GM18870 (cell line): ENCODE data around the gene ZMYM2.
"Not testable (repeated sequence)": the region's sequence is repeated elsewhere in the genome, so short reads cannot be mapped to it uniquely, and the experiment has no call there.

Source experiments
- ATAC-seq: cut with Tn5 transposase; IDR thresholded peaks from one replicate; pipeline ENCODE4 v1.9.1; 2021; ENCODE audit warnings: moderate library complexity; ENCODE audit not compliant: unreplicated experiment

ZMYM2 gene

DNA sequence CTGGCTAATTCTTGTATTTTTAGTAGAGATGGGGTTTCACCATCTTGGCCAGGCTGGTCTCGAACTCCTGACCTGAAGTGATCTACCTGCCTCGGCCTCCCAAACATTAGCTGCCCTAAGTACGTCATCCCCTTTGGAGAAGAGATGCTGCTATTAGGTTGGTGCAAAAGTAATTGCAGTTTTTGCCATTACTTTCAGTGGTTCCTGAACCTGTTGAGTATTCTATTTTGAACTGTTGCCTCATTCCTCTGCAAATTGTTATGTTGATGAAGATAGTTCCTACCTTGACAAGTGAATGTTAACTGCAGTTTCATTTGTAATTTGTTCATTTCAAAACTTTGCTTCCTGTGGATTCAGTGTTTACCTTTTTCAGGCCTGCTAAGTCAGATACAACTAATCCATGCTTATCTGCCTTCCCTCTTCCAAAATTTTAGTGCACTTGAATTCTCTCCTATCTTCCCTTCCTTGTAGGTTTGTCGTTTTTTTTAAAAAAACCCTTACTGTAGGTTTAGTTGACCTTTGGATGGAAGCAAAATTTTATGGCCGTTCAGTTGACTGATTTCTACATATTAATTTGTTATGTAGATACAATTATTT lies 24.0 kb downstream of the ZMYM2 start:
- ATAC-seq = no peak

DNA sequence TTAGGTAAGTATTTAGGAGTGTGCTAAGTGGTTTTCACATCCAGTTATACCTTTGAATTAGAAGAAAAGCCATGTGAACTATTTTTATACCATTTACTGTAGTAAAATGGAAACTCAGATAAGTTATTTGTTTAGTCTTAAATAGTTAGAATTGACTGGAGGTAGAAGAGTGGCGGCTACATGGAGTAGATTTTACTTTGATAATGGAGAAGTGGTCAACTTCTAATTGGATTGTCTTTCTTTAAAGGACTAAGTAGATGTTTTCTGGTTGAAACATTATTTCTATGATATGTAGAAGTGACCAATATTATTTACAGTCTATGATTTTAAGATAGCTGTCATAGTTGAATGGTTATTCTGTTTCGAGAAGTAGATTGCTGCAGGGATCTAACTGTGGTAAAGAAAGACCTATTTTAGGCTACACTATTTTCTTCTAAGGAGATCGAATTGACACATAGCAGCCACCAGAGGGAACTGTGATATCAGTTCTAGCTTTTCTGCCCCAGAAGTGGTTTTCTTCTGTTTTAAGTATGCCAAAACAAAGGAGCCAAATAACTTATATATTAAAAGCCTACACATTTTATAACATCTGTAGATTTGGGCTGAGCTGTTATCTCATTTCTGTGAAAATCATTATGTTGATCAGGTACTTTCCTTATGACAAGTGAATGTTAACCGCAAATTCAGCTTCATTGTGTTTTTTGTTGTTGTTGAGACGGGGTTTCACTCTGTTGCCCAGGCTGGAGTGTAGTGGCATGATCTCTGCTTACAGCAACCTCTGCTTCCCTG lies 26.1 kb downstream of the ZMYM2 start:
- ATAC-seq = no peak

DNA sequence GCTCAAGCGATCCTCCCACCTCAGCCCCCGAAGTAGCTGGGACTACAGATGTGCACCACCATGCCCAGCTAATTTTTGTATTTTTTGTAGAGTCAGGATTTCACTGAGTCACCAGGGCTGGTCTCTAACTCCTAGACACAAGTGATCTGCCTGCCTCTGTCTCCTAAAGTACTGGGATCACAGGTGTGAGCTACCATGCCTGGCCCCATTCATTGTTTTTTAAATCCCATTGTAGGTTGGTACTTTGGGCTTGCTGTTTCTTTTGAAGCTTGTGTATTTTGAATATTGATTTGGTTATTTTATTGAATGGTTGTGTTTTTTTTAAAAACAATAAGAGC lies 26.7 kb downstream of the ZMYM2 start:
- no peak for ATAC-seq

DNA sequence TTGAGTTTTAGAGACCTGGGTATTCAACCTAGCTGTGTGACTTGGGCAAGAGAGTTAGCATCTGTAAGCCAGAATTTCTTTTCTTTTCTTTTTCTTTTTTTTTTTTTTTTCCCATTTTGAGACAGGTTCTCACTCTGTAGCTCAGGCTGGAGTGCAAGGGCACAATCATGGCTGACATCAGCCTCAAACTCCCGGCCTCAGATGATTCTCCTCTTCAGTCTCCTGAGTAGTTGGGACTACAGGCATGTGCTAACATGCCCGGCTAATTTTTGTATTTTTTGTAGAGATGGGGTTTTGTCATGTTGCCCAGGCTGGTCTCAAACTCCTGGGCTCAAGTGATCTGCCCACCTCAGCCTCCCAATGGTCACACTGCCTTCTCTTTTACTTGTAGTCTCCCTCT lies 33.0 kb downstream of the ZMYM2 start:
- ATAC-seq = no peak

DNA sequence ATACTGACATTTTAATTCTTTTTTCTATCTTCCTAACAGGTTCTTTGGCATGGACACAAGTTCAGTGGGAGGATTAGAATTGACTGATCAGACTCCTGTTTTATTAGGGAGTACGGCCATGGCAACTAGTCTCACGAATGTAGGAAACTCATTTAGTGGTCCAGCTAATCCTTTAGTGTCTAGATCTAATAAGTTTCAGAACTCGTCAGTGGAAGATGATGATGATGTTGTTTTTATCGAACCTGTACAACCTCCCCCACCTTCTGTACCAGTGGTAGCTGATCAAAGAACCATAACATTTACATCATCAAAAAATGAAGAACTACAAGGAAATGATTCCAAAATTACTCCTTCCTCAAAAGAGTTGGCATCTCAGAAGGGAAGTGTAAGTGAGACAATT lies 34.5 kb downstream of the ZMYM2 start:
- ATAC-seq = no peak

DNA sequence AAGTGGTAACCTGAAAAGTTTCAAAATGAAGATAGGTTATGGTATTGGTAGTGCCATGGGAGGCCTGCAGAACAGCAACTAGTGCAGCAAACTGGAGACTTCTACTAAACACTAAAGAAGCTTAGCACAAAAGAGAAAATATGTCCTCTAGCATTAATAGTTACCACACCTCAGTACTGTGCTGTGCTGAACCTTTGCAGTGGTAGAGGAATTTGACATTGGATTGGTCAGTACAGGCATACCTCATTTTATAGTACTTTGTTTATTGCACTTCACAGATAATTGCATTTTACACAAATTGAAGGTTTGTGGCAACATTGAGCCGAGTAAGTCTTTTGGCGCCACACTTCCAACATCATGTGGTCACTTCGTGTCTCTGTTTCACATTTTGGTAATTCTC lies 40.4 kb downstream of the ZMYM2 start:
- ATAC-seq = no peak

DNA sequence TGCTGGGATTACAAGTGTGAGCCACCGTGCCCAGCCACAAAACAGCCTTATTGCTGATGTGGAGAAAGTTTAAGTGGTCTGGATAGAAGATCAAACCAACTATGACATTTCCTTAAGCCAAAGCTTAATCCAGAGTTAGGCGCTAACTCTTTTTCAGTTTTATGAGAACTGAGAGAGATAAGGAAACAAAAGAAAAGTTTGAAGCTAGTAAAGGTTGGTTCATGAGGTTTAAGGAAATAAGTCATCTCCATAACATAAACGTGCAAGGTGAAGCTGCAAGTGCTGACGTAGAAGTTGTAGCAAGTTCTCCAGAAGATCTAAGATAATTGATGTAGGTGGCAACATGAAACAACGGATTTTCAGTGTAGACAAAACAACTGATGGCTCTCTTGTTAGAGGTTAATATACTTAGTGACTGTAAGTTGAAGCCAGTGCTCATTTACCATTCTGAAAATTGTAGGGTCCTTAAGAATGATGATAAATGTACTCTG lies 41.6 kb downstream of the ZMYM2 start:
- ATAC-seq = no peak

DNA sequence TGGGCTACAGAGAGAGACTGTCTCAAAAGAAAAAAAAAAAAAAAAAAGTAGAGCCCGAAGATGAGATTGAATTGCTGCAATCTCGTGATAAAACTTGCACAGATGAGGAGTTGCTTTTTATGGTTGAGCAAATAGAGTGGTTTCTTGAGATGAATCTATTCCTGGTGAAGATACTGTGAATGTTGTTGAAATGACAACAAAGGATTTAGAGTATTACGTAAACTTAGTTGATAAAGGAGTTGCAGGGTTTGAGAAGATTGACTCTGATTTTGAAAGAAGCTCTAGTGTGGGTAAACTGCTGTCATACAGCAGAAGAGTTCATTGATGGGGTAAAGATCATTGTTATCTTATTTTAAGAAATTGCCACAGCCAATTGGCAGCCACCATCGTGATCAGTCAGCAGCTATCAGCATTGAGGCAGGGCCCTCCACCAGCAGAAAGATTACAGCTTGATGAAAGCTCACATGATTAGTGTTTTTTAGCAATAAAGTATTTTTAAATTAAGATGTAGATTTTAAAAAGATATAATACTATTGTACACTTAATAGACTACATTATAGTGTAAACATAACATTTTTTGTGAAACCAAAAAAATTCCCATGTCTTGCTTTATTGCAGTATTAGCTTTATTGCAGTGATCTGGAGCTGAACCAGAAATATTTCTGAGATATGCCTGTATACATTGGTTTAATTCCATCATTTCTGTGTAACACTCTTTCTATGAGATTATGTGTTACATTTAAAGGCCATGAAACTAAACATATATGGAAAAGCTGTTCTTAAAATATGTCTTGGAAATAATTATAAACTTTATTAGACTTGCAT lies 43.1 kb downstream of the ZMYM2 start:
- ATAC-seq = no peak

DNA sequence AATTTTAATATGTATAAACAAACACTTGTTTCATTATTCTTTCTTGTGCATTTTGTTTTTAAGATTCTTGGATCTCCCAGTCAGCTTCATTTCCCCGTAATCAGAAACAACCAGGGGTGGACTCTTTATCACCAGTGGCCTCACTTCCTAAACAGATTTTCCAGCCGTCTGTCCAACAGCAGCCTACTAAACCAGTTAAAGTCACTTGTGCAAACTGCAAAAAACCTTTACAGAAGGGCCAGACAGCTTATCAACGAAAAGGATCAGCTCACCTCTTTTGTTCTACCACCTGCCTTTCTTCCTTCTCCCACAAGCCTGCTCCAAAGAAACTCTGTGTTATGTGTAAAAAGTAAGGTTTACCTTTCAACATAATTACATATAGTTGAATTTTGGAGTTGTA lies 44.3 kb downstream of the ZMYM2 start:
- ATAC-seq = no peak

DNA sequence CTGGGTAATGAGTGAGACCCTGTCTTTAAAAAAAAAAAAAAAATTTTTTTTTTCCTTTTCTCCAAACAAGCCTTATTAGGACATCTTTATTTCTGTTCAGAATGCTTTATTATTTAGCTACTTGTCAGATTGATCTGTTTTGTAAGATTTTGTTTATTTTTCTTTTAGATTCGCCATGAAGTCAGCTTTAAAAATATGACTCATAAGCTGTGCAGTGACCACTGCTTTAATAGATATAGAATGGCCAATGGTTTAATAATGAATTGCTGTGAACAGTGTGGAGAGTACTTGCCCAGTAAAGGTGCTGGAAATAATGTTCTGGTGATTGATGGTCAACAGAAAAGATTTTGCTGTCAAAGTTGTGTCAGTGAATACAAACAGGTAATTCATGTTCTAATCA lies 47.7 kb downstream of the ZMYM2 start:
- ATAC-seq = no peak

DNA sequence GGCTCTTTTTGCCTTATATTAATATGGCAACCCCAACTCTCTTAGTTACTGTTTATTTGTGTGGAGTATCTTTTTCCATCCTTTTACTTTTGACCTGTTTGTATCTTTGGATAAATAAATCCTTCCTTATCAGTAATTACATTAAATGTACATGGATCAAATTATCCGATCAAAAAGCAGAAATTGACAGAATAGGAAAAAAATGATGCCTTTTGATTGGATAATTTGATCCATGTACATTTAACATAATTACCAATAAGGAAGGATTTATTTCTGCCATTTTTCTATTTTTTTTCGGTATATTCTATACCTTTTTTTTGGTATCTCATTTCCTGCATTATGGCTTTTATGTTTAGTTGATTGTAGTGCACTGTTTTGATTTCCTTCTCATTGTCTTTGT lies 57.2 kb downstream of the ZMYM2 start:
- no peak for ATAC-seq

DNA sequence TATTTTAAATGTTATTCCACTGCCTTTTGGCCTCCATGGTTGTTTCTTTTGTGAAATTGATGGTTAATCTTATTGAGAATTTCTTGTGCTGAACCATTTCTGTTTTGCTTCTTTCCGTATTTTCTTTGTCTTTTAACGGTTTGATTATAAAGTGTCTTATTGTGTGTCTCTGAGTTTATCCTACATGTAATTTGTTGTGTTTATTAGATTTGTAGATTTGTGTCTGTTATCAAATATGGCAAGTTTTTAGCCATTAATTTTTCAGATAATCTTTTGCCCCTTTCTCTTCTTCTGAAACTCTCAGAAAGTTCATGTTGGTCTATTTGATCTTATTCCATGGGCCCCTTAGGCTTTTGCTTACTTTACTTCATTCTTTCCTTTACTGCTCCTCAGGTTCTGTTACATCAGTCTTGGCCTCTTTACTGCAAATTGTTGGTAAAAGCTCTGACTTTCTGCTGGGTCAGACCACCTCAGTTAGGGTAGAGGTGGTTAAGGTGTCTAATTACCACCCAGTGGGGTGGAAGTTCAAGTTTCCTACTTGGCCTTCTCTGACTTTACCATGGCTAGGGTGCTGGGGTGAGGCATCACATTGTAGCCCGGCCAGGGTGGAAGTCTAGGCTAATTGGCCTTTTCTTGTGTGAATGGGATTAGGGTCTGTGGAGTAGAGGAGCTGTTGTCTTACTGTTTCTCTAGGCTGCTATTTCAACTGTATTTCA lies 58.3 kb downstream of the ZMYM2 start:
- ATAC-seq = no peak

DNA sequence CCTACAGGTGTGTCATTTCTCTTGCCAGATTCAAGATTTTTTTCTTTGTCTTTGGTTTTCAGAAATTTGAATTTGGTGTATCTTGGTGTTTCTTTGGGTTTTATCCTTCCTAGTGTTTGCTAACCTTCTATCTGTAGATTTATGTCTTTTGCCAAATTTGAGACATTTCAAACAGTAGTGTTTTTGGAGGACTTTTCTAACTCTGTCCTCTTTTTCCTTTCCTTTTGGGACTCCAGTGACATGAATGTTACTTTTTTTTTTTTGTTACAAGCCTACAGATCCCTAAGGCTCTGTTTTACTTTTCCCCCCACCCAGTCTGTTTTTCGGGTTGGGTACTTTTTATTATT lies 58.8 kb downstream of the ZMYM2 start:
- no peak for ATAC-seq

DNA sequence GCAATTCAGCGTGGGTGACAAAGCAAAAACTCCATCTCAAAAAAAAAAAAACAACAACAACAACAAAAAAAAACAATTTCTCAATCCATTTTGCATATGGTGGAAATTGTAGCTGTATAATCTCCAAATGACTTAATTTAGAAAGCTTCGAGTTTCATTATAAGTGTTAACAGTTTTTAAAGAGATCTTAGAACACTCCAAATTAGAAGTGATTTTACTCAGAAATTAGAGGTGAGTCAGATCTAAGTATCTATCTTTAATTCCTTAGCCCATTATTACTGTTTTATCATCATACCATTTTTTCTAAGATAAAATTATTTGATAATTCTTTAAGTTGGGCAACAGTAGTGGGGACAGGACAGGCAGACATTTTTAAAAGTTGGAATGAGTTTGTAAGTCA lies 60.5 kb downstream of the ZMYM2 start:
- no peak for ATAC-seq

DNA sequence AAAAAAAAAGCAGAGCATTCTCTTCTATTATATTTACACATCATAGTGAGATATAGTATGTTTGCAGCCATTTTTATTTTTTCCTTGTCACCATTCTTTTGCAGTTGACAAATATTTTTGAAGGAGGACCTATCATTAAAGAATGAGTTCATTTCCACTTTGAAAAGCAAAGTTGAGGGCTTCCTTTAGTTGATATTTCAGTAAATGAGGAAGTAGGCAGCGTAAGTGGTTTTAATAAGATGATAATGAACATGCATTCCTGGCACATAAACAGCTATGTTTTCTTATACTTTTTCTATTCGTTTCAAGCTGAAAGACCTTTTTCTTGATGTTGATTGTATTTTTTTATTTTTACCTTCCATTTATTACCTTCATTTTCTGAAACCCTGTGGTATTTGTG lies 66.2 kb downstream of the ZMYM2 start:
- ATAC-seq = no peak

DNA sequence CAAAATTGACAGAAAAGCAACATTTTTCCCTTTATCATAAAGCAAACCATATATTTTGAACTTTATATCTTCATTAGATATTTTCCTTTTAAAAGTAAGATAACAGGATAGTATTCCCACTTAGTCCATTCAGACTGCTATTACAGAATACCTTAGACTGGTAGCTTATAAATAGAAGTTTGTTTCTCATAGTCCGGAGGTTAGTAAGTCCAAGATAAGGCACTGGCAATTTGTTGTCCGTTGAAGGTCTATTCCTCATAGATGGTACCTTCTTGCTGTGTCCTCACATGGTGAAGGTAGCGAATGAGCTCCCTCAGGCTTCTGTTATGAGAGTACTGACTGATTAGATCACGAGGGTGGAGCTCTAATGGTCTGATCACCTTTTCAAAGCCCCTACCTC lies 70.4 kb downstream of the ZMYM2 start:
- ATAC-seq = no peak

DNA sequence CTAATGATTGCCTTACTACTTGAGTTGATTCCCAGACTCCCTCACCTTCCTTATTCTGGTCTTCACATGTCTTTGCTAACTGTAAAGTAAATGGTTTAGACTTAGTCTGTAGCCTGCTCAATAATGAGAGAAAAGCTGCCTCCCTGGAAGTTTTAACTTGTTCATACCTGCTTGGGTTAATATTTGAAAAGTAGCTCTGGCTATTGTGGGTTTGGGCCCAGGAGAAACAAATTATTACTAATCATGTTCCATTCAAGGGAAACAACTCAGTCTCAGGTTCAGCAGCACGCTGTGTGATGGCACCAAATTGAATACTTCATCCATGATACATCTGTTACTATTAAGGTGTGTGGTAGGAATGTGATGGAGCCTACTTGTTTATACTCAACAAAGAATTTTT lies 75.0 kb downstream of the ZMYM2 start:
- ATAC-seq = no peak

DNA sequence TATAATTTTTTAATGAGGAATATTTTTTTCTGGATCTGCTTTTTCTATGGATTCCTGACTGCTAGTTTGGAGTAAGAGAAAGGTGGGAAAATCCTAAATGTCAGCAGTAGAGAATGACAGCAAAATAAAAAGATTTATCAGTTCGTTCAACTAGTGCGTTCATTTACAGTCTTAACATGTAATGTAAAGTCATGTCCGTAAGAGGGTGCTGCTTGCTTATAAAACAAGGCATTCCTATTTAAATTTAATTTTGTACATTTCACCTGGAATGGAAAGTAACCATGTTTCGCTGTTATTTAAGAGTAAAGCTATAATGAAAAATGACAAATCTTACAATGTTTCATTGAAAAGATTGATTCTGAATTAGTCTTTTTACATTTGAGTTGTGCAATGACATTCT lies 76.6 kb downstream of the ZMYM2 start:
- ATAC-seq = no peak

DNA sequence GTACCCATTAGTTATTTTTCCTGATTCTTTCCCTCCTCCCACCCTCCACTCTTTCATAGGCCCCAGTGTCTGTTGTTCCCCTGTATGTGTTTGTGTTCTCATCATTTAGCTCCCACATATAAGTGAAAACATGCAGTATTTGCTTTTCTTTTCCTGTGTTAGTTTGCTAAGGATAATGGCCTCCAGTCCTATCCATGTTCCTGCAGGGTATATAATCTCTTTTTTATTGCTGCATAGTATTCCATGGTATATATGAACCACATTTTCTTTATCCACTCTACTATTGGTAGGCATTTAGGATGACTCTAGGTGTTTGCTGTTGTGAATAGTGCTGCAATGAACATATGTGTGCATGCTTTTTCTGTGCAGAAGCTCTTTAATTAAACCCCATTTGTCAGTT lies 79.4 kb downstream of the ZMYM2 start:
- ATAC-seq = no peak

DNA sequence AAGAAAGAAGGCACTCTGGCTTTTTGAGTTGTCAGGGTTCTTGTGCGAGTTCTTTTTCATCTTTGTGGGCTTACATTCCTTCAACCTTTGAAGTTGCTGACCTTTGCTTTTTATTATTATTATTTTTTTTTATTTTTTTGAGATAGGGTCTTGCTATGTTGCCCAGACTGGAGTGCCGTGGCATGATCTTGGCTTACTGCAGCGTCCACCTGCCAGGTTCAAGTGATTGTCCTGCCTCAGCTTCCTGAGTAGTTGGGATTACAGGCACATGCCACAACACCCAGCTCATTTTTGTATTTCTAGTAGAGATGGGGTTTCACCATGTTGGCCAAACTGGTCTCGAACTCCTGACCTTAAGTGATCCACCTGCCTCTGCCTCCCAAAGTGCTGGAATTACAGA lies 84.1 kb downstream of the ZMYM2 start:
- not testable (repeated sequence) for ATAC-seq

DNA sequence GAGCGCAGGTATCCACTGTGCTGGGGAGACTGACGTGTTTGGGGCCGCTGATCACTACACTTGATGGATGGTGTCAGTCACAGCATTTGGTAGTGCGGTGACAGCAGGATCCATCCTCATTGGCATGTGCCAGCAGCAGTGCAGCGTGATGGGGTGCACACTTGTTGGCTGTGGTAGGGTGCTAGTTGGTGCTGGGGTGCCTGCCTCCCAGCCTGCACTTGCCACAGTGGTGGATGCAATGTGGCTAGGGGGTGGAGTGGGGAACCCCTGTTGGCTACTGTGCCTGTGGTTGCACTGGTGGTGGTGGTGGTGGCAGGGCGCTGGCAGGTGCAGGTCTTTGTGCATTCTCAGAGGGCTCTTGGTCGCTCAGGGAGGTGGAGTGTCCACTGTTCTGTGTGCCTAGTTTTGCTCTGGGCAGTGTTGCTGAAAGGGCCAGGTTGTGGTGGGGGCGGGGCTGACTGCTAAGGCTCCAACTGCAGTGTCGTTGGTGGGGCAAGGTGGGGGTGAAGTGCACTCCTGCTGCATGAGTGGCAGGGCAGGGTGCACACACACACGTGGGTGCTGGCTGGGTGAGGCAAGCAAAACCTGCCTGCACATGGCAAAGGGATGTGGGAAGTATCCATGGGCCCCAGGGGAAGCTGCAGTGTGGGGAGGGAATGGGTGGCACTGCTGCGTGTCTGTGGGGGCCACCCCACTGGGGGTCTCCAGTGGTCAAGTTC lies 84.8 kb downstream of the ZMYM2 start:
- no peak for ATAC-seq
